ENCODE results near the gene ZNF175. TPM values are rescaled to one million over a fixed set of nuclear protein-coding genes. Genes with fewer than 3 reads are reported as not detected.

Gene ZNF175
- total and polyA plus RNA-seq, 9 of the 15 experiments (the other 6 are each of a cell fraction or from before 2014, with no cell fraction given) = 3.7 to 37.9 (median 14.0) TPM

DNA sequence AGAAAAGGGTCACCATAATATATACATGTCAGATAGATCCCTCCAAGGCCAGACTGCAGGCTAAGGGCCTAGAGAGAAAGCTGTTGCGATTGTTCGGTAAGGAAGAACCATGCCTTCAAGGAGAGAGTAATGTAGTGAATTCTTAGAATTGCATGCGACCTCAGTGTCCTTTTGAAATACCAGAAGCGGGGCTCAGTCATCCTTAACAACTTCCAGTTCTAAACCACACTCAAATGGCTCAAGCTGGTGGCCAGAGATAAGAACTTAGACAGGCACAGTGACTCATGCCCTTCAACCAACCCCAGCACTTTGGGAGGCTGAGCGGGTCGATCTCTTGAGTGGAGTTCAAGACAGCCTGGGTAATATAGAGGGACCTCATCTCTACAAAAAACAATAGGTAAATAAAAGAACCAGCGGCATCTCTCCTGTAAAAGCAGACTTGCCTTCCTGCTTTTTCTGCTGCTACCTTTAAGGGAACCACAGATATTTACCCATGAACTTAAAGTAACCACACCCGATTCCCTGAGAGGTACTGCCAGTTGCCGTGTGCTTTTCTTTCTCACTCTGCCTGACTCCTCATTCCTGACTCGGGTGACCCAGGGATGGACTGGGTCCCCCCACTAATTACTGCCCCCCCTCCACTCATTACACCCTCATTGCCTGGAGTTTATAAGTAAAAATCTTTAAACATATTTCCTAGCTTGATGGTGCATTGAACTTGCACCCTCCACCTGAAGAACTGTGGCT lies 24.3 kb upstream of the ZNF175 start (continued):
- TF ChIP-seq STAT5A (IDR thresholded peaks at IDR 0.05; ENCODE audit: borderline replicate concordance, low read length) (peak; percentile 99), FOXK2 (conservative IDR thresholded peaks at IDR 0.05 in 1 of 2, IDR thresholded peaks at IDR 0.05 in 1 of 2; ENCODE audit: low read depth in 2 of 2) (peak; percentile 70 to 72), ZNF57 (CRISPR knock-in tag; IDR thresholded peaks at IDR 0.05) (no peak), IRF2 (CRISPR knock-in tag; IDR thresholded peaks at IDR 0.05) (no peak), EP300 (IDR thresholded peaks at IDR 0.05; ENCODE audit: low read length) (peak; percentile 100), TAF9B (IDR thresholded peaks at IDR 0.05; ENCODE audit: partially characterized antibody) (peak; percentile 82), RBBP5 (IDR thresholded peaks at IDR 0.05; ENCODE audit: borderline replicate concordance, insufficient read depth, low read length, poor library complexity, severe bottlenecking) (peak; percentile 58), HMG20A (CRISPR knock-in tag; conservative IDR thresholded peaks at IDR 0.05) (no peak), ETV1 (tag; conservative IDR thresholded peaks at IDR 0.05; ENCODE audit: low read depth) (peak; percentile 95), ZNF239 (CRISPR knock-in tag; IDR thresholded peaks at IDR 0.05) (peak; percentile 60), FUS (optimal IDR thresholded peaks at IDR 0.05; ENCODE audit: low read depth, low read length) (no peak), LCOR (CRISPR knock-in tag; IDR thresholded peaks at IDR 0.05) (no peak; the same call in 1 of the 2 replicates)
- TF ChIP-seq, protein P1, sequence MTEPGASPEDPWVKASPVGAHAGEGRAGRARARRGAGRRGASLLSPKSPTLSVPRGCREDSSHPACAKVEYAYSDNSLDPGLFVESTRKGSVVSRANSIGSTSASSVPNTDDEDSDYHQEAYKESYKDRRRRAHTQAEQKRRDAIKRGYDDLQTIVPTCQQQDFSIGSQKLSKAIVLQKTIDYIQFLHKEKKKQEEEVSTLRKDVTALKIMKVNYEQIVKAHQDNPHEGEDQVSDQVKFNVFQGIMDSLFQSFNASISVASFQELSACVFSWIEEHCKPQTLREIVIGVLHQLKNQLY (CRISPR knock-in tag; conservative IDR thresholded peaks at IDR 0.05) = no peak
- TF ChIP-seq, protein P2, sequence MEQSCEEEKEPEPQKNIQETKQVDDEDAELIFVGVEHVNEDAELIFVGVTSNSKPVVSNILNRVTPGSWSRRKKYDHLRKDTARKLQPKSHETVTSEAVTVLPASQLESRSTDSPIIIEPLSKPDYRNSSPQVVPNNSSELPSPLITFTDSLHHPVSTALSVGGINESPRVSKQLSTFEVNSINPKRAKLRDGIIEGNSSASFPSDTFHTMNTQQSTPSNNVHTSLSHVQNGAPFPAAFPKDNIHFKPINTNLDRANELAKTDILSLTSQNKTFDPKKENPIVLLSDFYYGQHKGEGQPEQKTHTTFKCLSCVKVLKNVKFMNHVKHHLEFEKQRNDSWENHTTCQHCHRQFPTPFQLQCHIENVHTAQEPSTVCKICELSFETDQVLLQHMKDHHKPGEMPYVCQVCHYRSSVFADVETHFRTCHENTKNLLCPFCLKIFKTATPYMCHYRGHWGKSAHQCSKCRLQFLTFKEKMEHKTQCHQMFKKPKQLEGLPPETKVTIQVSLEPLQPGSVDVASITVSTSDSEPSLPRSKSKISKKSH (CRISPR knock-in tag; IDR thresholded peaks at IDR 0.05) = no peak
- TF ChIP-seq, protein P3, sequence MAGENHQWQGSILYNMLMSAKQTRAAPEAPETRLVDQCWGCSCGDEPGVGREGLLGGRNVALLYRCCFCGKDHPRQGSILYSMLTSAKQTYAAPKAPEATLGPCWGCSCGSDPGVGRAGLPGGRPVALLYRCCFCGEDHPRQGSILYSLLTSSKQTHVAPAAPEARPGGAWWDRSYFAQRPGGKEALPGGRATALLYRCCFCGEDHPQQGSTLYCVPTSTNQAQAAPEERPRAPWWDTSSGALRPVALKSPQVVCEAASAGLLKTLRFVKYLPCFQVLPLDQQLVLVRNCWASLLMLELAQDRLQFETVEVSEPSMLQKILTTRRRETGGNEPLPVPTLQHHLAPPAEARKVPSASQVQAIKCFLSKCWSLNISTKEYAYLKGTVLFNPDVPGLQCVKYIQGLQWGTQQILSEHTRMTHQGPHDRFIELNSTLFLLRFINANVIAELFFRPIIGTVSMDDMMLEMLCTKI (IDR thresholded peaks at IDR 0.05; ENCODE audit: partially characterized antibody) = no peak

Measured in K562 (cell line).